PC-9 (cell line): ENCODE measurements around the gene NCAM2.

ENCODE experiments used
- CTCF ChIP-seq: fragments of 200-600 bp; sonication (generic); conservative IDR thresholded peaks from 2 replicates; pipeline ENCODE4 v1.6.1; 2017; ENCODE audit warnings: mixed run types, antibody characterized with exemption, mild to moderate bottlenecking, moderate library complexity
- EZH2 ChIP-seq: fragments of 200-600 bp; sonication (generic); IDR thresholded peaks from 2 replicates; pipeline ENCODE4 v1.8.0; 2017; ENCODE audit warnings: antibody characterized with exemption, low read depth

DNA sequence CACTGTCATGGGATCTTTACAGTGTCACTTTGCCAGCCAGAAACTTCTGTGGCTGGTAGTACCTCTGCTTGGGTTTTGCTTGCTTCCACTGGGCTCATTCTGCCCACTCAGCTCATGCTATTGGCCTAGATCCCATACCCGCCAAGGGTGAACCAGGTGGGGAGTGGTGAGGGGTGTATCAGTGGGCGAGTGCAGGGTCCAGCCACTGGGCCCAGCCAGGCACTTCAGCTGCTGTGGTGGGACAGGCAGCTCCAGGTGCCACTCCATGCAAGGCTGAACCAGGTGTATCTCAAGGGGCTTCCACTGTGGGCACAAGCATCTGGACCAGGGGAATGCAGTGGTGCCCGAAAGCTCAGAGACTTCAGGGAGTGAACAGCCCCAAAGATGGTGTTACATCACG lies 398.2 kb downstream of the NCAM2 start:
- TF ChIP-seq CTCF (no peak), EZH2 (no peak)
